GM12891 (cell line): ENCODE data around the gene NDUFV3.
"Not testable (repeated sequence)": the region's sequence is repeated elsewhere in the genome, so short reads cannot be mapped to it uniquely, and the experiment has no call there.

ENCODE experiments used
- POLR2A ChIP-seq: IDR thresholded peaks from 2 replicates; pipeline ENCODE4 v1.6.1; 2011; ENCODE audit warnings: low read depth, low read length, control low read depth
- POLR2AphosphoS5 ChIP-seq: IDR thresholded peaks from 2 replicates; pipeline ENCODE4 v1.6.1; 2011; ENCODE audit warnings: low read depth, low read length, control low read depth
- POU2F2 ChIP-seq: IDR thresholded peaks from 2 replicates; pipeline ENCODE4 v1.6.1; 2011; ENCODE audit warnings: low read depth, mild to moderate bottlenecking, control low read depth, low read length, moderate library complexity
- SPI1 ChIP-seq: IDR thresholded peaks from 2 replicates; pipeline ENCODE4 v1.6.1; 2011; ENCODE audit warnings: low read depth, low read length, control low read depth

DNA sequence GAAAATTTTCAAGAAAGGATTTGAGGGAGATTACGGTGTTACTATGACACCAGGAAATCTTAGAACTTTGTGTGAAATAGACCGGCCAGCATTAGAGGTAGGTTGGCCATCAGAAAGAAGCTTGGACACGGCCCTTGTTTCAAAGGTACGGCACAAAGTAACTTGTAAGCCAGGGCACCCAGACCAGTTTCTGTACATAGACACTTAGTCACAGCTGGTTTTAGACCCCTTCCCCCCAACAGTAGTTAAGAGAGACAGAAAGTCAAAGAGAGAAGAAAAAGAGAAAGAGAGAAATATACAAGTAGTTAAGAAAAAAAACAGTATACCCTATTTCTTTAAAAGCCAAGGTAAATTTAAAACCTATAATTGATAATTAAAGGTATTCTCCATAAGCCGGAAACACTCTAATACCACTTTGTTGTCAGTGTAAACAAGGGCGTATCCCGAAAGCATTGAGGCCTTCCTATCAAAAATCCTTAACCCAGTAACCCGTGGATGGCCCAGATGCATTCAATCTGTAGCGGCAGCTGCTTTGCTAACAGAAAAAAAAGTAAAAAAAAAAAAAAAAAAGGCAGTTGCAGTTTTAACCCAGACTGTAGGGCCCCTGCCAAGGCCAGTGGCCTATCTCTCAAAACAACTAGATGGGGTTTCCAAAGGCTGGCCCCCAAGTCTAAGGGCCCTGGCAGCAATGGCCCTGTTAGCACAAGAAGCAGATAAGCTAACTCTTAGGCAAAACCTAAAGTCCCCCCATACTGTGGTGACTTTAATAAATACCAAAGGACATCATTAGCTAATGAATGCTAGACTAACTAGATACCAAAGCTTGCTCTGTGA lies 40.2 kb downstream of the NDUFV3 start:
- TF ChIP-seq POLR2A, SPI1, POLR2AphosphoS5, POU2F2: not testable (repeated sequence)
